Mammary microvascular endothelial cell (primary cell): ENCODE results near the gene RIMS1. TPM values are rescaled to one million over a fixed set of nuclear protein-coding genes. Genes with fewer than 3 reads are reported as not detected.

Experiments used
- total RNA-seq: library from RNA; depleted of rRNA; stranded (reverse); fragments of >200 nt; gene quantifications from 2 replicates; pipeline ENCODE4 v1.2.3, GENCODE V29; 2015

The RIMS1 gene, protein sequence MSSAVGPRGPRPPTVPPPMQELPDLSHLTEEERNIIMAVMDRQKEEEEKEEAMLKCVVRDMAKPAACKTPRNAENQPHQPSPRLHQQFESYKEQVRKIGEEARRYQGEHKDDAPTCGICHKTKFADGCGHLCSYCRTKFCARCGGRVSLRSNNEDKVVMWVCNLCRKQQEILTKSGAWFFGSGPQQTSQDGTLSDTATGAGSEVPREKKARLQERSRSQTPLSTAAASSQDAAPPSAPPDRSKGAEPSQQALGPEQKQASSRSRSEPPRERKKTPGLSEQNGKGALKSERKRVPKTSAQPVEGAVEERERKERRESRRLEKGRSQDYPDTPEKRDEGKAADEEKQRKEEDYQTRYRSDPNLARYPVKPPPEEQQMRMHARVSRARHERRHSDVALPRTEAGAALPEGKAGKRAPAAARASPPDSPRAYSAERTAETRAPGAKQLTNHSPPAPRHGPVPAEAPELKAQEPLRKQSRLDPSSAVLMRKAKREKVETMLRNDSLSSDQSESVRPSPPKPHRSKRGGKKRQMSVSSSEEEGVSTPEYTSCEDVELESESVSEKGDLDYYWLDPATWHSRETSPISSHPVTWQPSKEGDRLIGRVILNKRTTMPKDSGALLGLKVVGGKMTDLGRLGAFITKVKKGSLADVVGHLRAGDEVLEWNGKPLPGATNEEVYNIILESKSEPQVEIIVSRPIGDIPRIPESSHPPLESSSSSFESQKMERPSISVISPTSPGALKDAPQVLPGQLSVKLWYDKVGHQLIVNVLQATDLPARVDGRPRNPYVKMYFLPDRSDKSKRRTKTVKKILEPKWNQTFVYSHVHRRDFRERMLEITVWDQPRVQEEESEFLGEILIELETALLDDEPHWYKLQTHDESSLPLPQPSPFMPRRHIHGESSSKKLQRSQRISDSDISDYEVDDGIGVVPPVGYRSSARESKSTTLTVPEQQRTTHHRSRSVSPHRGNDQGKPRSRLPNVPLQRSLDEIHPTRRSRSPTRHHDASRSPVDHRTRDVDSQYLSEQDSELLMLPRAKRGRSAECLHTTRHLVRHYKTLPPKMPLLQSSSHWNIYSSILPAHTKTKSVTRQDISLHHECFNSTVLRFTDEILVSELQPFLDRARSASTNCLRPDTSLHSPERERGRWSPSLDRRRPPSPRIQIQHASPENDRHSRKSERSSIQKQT (N-terminal part only)
- total RNA-seq, result 0.05 and 0.13 TPM in 2 replicates

GRCh38 chr6:71886184-71887005 lies at the start of gene RIMS1:
Gene RIMS1 (plus strand): TSS chr6:71886550. CDS start chr6:71887024, 474 bp downstream.

